GM18502 (cell line): ENCODE results near the gene SLC11A1.

Experiments used
- ATAC-seq: cut with Tn5 transposase; IDR thresholded peaks from one replicate; pipeline ENCODE4 v1.9.1; 2021; ENCODE audit warnings: mild to moderate bottlenecking; ENCODE audit not compliant: unreplicated experiment, poor library complexity

SLC11A1 gene

GRCh38 chr2:218392891-218393462, 10.9 kb downstream of the SLC11A1 start:
- ATAC-seq, result no peak

GRCh38 chr2:218393750-218394290, 11.7 kb downstream of the SLC11A1 start:
- no peak for ATAC-seq

GRCh38 chr2:218394298-218395089, 12.4 kb downstream of the SLC11A1 start:
- ATAC-seq, result no peak

DNA sequence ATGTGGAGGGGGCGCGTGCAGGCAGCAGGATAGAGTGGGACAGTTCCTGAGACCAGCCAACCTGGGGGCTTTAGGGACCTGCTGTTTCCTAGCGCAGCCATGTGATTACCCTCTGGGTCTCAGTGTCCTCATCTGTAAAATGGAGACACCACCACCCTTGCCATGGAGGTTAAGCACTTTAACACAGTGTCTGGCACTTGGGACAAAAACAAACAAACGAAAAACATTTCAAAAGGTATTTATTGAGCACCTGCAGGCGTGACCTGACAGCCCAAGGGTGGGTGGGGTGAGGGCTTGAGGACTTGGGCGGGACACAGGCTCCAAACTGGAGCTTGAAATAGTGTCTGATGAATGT, 13.0 kb downstream of the SLC11A1 start:
- ATAC-seq, result no peak

DNA sequence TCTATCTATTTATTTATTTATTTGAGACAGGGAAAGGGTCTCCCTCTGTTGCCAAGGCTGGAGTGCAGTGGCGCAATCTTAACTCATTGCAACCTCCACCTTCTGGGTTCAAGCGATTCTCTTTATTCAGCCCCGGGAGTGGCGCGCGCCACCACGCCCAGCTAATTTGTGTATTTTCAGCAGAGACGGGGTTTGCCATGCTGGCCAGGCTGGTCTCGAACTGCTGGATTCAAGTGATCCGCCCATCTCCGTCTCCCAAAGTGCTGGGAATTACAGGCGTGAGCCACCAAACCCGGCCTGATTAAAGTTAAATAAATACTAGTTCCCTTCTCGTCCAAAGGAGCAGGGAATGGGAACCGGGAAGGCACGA, 13.4 kb downstream of the SLC11A1 start:
- ATAC-seq, result no peak

DNA sequence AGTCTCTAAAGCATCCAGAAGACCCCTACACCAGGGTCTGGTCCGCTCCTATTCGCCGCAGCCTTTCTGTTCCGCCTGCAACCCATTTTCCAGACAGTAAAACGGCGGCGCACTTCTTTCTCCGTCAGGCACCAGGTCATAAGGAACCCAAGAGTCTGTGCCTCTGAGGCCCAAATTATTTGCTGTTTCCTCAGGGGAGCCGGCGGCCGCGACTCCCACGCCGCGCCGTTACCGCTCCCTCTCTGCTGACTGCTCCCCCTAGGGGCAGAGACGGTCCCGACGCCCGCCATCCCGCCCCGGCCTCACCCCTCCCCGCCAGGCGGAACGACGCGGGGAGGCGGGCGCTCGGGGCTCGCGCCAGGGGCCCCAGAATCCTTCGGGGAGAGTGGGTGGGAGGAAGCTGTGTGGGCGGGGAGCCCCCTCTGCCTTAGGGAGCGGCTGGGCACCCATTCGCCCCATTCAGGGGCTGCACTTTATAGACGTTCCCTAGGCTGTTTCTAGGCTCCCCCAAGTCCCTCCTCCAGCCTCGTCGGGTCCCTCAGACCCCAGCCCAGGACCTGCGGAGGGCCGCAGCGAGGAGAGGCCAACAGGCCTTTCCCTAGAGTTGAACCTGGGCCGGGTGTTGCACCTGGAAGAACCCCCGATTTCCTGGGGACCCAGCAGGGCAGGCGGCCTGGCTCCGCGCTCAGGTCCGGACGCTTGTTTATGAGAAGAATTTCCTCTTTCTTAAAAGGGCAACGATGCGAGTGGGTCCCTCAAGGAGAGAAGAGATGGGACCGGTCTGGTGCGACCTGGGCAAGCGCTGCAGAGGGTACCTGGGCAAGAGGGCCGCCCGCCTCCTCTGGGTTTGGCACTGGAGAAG, 14.0 kb downstream of the SLC11A1 start:
- peak; percentile 52 for ATAC-seq

- ATAC-seq, result no peak
Observed at GRCh38 chr2:218396688-218397462, 14.8 kb downstream of the SLC11A1 start.

DNA sequence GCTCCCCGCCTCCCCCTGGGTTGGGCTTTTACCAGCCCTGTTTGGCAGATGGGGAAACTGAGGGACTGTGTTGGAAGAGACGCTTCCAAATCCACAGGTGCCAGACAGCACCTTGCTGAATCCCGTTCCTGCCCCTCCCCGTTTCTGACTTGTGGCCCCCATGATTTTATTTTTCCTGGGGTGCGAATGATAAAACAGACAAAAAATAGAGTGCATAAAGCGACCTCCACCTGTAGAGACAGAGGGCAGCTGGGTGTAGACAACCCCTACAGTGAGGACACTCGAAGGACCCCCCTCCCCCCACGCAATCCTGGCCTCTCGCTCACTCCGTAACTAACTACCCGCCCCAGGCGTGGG, 15.4 kb downstream of the SLC11A1 start:
- ATAC-seq, result no peak

GRCh38 chr2:218397820-218398436, 15.9 kb downstream of the SLC11A1 start:
- ATAC-seq, result no peak

DNA sequence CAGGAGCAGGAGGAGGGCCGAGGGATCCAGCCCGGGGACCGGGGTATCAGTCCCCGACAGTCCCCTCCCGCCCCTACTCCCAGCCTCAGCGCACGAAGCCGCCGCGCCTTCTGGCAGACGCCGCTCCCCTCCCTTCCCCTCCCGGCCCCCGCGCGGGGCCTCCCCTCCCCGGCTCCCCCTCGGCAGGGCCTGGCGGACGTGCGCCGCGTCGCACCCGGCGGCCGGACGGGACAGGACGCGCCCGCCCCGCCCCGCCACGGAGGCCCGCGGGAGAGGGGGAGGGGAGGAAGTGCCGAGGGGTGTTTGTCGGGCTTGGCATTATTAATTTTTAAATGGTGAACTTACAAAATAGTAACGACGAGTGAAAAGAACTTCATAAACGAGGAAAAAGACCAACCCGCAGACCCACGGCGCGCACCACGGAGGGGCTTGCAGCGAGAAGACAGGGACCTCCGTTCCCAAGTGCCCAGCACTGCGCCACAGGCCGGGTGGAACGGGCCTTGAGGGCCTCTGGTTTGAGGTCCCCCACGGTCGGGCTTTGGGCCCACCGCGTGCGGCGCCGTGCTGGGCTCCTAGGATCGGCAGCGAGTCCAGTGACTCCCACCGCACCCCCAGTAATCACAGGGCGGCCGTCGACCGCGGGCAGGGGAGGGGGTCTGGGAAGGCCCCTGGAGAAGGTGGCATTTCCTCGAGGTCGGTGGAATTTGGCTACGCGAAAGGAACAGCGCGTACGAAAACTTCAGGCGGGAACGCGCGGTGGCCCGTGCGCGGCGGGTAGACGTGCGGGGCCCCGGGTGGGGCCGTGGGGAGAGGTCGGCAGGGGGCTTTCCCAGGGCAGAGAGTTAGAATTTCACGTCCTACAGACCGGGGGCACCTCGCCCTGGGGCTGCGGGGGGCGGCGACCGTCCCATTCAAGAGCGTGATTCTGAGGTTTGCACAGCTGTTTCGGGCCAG, 16.6 kb downstream of the SLC11A1 start:
- peak; percentile 26 for ATAC-seq

DNA sequence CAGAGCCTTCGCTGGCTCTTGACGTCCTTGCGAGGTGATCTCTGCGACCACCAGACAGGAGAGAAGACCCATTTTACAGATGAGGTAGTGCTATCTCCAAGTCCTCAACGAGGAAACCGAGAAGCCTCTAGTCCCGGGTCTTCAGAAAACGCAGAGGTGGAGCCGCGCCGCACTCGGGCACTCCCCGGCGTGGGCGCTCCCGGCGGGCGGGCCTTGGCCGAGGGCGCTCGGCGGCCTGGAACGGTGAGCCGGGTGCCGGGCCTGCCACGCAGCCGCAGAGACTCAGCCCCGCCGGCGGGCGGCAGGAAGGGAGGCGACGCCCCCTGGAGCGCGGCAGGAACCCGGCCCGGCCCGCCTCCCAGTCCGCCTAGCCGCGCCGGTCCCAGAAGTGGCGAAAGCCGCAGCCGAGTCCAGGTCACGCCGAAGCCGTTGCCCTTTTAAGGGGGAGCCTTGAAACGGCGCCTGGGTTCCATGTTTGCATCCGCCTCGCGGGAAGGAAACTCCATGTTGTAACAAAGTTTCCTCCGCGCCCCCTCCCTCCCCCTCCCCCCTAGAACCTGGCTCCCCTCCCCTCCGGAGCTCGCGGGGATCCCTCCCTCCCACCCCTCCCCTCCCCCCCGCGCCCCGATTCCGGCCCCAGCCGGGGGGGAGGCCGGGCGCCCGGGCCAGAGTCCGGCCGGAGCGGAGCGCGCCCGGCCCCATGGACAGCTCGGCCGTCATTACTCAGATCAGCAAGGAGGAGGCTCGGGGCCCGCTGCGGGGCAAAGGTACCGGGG, 17.5 kb downstream of the SLC11A1 start, which contains the start of gene CTDSP1:
TSS of gene CTDSP1 (plus strand) at position 478 of the 776 bp plus-strand sequence. CDS start at position 701, 223 bp downstream.
- peak; percentile 48 for ATAC-seq

GRCh38 chr2:218400167-218400929, 18.3 kb downstream of the SLC11A1 start:
- ATAC-seq, result no peak

- ATAC-seq, result no peak
Observed at GRCh38 chr2:218400930-218401881, 19.1 kb downstream of the SLC11A1 start.

DNA sequence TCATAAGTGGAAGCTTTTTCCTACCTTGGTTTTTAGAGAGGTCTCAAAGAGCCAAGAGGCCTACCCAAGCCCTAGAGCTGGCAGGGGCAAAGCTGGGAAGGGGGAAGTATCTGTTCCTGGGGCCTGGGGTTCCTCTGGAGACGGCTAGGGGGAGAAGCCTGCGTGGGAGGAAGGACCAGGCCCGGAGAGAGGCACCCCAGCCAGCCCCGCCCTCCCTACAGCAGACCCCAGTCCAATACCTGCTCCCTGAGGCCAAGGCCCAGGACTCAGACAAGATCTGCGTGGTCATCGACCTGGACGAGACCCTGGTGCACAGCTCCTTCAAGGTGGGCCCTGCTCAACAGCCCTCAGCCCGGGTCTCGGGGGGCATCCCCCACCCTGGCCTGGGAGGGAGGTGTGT, 19.8 kb downstream of the SLC11A1 start:
- no peak for ATAC-seq

DNA sequence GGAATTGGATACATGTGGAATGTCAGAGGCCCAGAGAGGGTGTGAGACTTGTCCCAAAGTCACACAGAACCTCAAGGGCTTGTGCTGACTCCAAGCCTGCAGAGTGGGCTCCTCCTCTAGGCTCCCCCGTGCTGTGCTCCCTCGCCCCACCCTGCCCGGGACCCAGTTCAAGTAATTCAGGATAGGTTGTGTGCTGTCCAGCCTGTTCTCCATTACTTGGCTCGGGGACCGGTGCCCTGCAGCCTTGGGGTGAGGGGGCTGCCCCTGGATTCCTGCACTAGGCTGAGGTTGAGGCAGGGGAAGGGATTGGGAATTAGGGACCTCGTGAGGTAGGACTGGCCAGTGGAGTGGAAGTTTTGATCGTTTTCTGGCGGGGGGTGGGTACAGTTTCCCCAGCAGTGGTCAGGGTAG, 20.4 kb downstream of the SLC11A1 start:
- no peak for ATAC-seq

GRCh38 chr2:218402911-218403411, 20.9 kb downstream of the SLC11A1 start:
- no peak for ATAC-seq
